HG03280 (cell line): ENCODE measurements around the gene WDR27.
A peak's percentile ranks its signal among the peaks of the same experiment; 100 is the strongest.
"Not testable (repeated sequence)": the region's sequence is repeated elsewhere in the genome, so short reads cannot be mapped to it uniquely, and the experiment has no call there.

Experiments used
- ATAC-seq: cut with Tn5 transposase; IDR thresholded peaks from one replicate; pipeline ENCODE4 v1.9.1; 2021; ENCODE audit warnings: mild to moderate bottlenecking, moderate library complexity; ENCODE audit not compliant: unreplicated experiment

Gene WDR27

DNA sequence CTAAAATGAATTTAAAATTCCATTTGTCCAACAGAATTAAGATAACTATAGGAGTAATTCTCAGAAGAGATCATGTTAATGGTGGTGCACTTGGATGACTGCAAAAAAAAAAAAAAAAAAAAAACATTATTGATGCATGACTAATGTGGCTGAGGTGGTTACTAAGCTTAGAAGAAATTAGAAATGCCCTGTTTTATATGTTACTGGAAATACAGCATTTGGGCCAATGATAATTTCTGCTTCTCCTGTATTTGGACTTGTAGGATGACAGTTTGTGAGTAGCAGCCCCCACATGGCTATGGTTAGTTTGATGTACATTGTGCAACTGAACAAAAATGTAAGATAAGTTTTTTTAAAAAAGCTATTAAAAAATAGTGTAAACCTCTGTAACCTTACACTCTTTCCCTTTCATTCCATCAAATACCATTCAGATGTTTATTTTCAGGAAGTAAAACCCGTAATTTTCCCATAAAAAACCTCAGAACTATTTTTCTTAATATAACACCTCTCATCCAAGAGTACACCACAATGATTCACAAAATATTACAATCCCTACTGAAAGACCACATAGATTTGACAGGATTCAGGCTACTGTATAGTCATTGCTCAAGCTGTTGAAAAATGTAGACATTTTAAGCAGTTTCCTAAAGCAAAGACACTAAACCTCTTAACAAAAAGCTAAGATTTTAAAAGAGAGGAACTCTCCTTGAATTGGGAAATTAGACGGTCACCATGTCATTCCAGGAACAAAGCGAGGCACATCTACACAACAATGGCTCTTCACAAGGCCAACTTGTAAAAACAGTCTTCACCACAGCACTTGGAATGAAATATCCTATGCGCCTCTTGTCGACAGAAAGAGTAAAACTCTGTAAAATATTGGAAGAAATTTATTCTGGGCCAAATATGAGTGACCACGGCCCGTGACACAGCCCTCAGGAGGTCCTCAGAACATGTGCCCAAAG lies 83.0 kb downstream of the WDR27 start:
- ATAC-seq, result no peak

DNA sequence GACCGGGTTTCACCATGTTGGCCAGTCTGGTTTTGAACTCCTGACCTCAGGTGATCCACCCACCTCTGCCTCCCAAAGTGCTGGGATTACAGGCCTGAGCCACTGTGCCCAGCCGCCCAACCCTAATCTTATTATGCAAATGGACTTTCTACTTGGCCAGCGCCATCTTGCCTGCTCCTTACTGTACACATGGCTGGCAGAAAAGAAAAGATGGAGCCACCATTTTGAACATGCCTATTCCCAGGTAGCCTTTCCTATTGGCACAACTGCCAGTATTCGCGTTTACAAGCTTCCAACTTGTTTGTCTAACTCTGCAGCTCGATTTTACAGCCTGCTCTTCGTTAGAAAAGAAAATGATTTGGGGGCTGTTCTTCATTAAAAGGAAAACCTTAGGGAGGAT lies 84.3 kb downstream of the WDR27 start:
- ATAC-seq, result no peak

DNA sequence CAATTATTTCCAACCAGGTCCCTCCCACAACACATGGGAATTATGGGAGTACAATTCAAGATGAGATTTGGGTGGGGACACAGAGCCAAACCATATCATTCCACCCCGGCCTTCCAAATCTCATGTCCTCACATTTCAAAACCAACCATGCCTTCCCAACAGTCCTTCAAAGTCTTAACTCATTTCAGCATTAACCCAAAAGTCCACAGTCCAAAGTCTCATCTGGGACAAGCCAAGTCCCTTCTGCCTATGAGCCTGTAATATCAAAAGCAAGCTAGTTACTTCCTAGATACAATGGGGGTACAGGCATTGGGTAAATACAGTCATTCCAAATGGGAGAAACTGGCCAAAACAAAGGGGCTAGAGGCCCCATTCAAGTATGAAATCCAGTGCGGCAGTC lies 93.2 kb downstream of the WDR27 start:
- not testable (repeated sequence) for ATAC-seq

DNA sequence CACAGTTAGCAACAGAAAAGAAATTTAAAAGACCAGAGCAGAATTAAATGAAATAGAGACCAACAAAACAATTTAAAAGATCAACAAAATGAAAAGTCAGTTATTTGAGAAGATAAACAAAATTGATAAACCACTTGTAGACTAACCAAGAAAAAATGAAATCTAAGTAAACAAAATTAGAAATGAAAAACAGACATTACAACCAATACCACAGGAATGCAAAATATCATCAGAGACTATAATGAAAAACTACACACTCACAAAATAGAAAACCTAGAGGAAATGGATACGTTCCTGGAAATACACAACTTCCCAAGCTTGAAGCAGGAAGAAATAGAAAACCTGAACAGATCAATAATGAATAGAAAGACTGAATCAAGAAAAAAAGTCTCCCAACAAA lies 97.8 kb downstream of the WDR27 start:
- ATAC-seq, result no peak

DNA sequence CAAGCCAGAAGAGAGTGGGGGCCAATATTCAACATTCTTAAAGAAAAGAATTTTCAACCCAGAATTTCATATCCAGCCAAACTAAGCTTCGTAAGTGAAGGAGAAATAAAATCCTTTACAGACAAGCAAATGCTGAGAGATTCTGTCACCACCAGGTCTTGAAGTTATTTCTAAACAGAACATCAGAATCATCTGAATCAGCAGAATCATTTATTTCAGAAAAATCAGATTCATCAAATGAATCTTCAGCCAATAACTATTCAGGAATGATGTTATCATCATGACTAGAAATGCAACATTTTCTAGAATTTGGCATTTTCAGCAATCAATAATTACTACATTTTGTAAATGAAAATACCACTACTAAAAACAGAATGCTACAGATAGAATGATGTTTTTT lies 100.7 kb downstream of the WDR27 start:
- ATAC-seq, result not testable (repeated sequence)

DNA sequence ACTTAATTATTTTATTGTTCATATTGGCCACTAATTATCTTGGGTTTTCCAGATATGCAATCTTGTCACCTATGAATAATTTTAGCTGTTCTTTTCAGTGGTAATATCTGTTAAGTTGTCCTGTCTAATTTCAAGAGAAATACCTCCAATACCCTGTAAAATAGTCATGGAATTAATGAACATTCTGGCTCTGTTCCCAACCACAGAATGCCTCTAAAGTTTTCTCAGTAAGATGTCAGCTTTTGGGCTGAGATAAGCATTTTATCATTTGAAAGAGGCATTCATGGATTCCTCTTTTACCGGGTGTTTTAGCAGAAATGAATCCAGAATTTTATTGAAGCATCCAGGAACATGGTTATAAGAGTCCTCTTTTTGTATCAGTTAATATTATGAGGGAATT lies 109.3 kb downstream of the WDR27 start:
- no peak for ATAC-seq

DNA sequence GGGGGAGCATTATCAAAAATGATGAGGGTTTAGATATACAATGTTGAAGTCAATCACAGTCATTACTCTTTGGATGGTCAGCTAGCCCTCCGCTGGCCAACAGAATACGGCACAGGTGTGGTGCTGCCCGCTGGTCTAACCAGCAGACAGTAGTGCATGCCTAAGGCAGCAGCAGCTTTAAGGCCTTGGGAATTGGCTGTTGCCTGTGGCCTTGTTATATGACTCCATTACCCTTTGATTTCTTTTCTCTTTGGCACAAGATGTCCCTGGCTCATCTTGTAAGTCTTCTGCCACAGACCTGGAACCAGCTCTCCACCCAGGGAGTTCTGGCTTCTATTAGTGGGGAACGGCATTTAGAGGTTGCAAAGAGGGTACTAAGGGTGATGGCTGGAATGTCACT lies 110.2 kb downstream of the WDR27 start:
- ATAC-seq, result no peak

DNA sequence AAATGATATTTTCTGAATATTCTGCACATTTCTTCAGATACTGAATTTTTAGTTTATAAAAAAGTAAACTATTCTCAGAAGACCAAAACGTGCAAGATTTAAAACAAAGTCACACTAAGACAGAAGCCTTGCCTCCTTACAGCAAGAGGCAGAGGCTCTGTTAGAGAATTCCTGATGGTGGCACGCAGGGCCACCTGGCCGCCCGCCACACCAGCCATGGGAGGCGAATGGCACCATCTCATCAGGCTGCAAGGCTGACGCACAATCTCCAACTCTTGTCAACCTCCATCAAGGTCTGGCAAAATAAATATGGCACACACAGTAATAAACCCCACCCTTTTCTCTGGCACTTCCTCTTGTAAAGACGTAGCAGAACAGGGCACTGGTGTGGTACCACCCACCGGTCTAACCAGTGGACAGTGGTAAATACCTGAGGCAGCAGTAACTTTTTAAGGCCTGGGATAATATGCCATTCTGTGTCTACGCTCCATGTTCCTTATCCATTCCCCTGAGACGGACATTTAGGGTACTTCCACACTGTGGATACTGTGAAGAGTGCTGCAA lies 111.4 kb downstream of the WDR27 start:
- no peak for ATAC-seq

DNA sequence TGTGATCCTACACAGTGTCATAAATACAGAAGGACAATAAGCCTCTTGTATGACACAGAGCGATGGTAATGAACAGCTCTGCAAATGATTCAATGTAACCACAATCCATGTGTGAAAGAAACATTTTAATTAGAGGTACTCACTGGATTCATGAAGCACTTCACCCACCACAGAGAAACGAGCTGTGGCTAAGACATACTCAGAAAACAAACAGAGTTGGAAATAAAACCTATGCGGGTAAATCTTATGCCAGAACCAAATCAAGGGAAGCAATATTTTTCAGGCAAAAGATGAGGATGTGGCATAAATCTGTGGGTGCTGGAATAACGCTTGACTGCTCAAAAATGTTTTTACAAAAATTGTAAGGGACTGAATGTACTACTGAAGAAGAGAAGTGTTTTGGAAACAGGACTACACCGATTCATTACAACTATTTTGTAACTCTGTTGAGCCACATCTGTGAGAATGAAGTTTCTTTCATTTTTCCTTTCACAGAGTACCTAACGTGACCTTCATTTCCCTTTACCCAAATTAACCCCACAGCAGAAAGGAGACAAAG lies 112.1 kb downstream of the WDR27 start:
- ATAC-seq, result peak; percentile 81

DNA sequence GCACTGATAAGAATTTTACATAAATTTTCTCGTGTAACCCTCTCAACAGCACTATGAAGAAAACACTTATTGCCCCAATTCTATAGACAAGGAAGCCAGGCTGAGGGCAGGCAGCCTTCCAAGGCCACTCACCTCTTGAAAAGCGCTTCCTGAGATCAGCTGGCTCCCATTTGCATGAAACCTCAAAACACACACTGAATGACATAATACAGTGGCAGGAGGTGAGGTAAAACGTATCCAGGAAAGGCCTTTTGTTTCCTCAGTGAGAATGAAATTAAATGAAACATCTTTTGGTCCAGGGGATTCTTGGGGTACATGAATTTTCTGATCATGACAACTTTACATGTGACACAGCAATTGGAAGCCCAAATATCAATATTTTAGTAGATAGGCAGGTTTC lies 112.5 kb downstream of the WDR27 start:
- peak; percentile 73 for ATAC-seq

DNA sequence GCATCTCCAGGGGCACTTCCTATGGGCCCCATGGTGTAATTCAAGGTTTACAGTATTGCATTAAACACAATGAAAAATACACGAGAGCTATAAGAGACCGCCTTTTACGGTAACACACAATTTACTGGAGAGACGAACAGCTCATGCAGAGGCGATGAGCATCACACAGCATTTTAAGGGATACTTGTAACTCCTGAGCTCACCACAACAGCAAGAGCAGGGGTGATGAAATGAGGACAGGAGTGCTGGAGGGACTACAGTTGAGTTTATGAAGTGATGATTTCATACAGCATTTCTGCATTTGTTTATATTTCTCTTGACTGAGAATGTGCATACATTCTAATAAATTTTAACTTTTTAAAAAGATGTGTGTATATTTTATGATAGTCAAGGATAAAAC lies 113.9 kb downstream of the WDR27 start:
- no peak for ATAC-seq

DNA sequence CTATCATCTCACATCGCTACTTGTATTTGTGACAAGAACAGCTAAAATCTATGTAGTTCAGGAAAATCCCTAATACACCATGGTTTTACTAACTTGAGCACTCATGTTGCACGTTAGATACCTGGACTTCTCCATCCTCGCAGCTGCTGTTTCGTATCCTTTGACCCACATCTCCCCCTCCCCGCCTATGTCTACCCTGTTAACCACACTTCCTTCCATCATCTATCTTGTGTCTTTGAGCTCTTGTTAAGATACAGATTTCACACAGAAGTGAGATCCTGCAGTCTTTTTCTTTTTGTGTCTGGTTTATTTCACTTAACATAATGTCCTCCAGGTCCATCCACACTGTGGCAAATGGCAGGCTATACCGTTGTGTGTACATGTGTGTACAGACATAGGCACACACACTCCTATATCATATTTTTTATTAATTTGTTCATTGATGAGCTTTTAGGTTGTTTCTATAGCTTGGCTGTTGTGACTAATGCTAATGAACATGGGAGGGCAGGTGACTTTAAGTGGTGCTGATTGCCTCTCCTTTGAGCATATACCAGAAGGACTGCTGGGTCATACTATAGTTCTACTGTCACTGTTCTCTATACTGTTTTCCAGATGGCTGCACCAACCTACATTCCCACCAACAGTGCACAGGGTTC lies 117.8 kb downstream of the WDR27 start:
- no peak for ATAC-seq

DNA sequence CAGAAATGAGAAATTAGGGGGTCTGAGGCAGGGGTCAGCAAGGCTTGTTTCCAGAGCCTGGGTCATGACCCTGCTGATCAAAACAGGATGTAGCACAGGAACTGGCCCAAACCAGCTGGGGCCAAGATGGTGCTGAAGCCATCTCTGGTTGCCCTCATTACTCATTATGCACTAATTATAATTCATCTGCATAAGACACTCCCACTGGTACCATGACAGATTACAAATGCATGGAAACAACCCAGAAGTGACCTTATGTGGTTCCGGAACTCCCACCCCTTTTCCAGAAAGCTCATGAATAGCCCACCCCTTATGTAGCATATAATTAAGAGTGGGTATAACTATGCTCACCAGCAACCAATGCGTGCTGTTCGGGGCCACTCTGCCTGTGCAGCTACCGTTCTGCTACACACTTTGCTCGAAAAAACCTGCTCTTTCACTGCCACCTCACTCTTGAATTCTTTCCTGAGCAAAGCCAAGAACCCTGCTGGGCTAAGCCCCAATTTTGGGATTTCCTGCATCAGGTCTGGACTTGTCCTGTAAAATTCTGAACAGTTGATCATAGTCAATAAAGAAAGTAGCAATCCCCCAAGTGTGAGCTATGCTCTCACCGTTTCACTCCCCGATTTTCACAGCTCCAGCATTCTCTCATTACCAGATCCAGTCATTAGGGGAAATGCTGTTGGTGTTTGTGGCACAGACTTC lies 122.3 kb downstream of the WDR27 start:
- no peak for ATAC-seq

DNA sequence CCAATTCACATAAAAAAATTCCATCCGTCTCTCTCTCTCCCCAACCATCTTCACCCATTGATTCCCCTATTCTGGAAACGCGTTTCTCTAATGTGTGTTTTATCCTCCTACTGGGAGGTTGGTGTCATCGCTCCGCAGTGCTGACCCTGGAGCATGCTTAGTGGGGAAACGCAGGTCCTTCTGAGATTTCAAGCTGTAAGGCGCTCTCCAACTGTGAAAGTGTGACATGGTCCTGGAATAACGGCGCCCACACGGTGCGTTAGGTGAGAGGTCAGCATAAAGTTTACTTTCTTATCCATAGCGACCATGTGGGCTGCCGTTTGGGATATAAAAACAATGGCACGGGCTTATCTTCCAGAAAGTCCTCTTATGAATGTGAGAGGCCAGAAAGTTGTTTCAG lies 123.9 kb downstream of the WDR27 start:
- no peak for ATAC-seq

DNA sequence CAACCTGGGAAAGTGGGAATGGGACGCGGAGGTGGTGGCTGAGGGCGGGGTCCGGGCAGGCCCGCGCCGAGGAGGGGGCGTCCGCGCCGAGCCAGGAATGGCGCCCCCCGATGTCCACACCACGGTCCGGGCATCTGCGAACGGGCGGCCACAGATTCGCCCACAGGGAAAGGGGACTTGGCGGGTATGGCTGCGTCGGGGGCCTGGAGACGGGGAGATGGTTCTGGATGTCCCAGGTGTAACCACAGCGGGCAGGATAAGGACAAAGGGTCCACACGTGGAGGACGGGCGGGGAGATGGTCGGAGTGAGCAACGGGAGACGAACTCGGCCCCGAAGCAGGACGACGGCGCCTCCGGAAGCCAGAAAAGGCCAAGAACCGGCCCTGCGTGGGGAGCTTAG lies 124.6 kb downstream of the WDR27 start:
- no peak for ATAC-seq

DNA sequence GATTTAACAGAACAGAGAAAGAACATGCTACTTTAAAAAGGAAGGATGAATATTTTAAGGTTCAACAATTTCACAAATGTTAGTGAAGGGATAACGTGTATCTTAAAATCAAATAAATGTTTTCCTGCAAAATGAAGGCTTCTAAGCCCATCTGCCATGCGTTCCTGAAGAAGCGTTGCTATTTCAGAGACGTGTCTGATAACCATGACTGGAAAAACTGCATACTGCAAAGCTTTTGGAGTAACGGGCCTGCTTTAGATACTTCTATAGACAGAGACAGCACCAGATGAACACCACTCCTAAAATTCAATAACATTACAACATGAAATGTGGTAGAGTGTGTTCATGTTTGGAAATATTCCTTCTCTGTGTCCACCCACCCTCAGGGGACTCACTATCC lies 126.0 kb downstream of the WDR27 start:
- no peak for ATAC-seq

DNA sequence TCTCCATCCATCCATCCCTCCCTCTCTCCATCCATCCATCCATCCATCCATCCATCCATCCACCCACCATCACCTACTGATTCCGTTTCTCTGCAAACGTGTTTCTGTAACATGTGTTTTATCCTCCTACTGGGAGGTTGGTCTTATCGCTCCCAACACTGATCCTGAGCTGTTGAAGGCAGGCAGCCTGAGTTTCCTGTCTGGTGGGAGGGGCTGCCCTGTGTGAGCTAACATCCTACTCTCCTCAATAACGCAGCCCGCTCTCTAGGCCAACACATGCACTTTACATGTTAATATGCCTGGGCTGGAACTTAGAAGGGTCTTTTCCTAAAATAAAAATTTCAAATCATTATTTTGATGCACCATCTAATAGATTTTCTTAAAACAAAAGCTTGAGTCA lies 126.5 kb downstream of the WDR27 start:
- no peak for ATAC-seq

DNA sequence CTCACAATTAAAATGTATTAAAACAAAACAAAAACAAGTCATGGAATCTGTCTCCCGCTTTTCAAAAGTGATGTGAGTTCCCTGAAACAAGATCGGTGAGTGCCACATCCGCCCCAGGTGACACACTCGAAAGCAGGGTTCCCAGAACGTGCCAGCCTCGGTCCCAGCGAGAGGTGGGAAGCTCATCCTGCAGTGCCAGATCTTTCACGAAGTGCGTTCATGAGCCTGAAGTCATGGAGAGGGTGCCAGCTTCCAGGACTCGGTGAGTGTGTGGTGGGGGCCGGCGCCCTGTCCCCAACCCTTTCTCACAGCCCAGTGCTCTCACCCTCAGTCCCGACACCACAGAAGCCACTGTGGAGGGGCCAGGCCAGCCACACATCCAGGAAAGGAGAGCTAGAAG lies 127.4 kb downstream of the WDR27 start:
- ATAC-seq, result no peak

DNA sequence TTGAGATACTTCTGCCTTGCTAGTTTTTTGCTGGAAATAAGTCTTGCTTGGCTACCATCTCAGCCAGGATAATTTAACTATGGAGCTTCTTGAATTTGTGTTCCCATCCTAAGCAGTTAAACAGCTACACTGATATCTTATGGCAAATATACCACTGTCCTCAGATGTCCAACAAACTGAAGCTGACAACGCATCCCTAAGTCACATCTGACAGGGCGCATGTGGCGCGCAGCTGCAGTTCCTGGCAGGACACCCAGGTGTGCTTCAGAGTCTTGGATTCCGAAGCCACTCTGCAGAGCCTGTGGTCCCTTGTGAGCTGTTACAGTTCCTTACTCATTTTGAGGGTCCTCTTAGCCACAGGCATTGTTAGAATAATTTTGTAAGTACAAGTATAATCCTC lies 127.9 kb downstream of the WDR27 start:
- no peak for ATAC-seq

DNA sequence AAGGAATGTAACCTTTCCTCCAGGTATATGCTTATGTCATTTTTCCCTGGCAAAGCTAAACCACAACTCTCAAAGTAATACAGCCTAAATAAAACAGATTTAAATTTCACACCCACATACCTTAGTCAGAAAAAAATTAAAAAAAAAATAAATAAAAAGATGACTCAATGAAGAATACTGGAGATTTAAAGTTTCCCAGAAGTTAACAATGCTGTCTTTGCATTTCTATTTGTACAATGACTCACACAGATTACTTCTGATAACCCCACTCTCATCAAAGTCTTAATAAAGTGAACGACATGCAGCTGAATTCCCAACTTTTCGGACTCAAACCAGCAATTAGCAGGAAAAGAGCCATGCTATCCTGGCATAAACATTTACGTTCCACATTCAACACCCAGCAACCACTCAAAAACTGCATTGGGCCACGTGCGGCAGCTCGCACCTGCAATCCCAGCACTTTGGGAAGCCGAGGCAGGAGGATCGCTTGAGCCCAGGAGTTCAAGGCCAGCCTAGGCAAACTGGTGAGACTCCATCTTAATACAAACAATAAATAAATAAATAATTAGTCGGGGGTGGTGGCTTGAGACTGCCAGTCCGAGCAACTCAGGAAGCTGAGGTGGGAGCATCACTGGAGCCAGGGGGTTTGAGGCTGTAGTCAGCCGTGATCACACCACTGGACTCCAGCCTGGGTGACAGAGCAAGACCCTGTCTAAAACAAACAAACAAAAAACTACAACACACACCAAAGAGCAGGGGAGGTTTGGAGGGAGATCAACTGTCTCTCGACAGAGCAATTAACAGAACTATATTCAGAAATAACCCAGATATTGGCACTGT lies 130.5 kb downstream of the WDR27 start:
- ATAC-seq, result no peak
